Daoy (cell line): ENCODE measurements around the gene ITPR1. TPM values are rescaled to one million over a fixed set of nuclear protein-coding genes. Genes with fewer than 3 reads are reported as not detected.

ENCODE experiments used
- DNase-seq: peaks from one replicate; pipeline ENCODE4 v3.0.0-alpha.2; 2015; ENCODE audit warnings: low read depth
- total RNA-seq: library from RNA; depleted of rRNA; stranded (reverse); fragments of >200 nt; shearing (Covaris generic); gene quantifications from 2 replicates; pipeline ENCODE4 v1.2.3, GENCODE V29; 2014

The ITPR1 gene
- total RNA-seq, 1 experiment from 2014 or later: 9.8 TPM

DNA sequence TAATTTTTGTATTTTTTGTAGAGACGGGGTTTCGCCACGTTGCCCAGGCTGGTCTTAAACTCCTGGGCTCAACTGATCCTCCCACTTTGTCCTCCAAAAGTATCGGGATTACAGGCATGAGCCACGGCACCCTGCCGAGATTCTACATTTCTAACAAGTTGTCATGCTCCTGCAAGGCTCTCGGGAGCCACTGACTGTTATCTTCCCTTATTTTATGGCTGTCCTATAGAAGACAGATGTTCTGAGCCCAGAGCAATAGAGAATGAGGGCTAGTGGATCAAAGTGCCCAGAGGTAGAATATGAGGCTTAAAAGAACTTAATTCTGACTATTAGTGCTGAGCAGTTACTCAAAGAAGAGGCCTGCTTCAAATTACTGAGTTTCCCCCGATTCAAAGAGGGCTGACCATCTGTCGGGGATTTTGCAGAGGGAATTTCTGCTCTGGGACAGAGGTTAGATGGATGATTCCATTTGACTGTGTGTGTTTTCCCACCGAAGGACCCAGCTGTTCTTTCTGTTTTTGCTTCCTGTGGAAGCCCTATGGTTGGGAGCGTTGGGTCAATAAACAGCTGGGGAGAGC is 39.5 kb downstream of the ITPR1 start:
- no peak for DNase-seq

- peak; percentile 21 for DNase-seq
These were observed 40.6 kb downstream of the ITPR1 start for GRCh38 chr3:4533489-4534443.

- DNase-seq: no peak
These were observed 41.8 kb downstream of the ITPR1 start for GRCh38 chr3:4534906-4535305.

- DNase-seq: no peak
These were observed 43.1 kb downstream of the ITPR1 start for GRCh38 chr3:4536260-4536659.

- DNase-seq: no peak
These were observed 47.1 kb downstream of the ITPR1 start for GRCh38 chr3:4540267-4540666.

DNA sequence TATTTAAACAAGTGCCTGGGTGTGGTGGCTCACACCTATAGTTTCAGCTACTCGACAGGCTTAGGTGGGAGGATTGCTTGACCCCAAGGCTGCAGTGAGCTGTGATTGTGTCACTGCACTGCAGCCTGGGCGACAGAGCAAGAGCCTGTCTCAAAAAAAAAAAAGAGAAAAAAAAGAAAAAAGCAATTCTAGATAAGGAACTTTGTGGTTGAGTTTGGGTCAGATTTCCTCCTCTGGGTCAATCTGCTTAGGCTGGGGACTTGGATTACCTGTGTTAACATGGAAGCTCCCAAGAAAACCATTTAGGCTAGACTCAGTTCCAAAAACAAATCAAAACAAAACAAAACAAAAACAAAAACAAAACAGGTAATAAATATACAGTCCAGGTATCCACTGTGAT is 50.0 kb downstream of the ITPR1 start:
- DNase-seq: no peak

- no peak for DNase-seq
These were observed 53.4 kb downstream of the ITPR1 start for GRCh38 chr3:4546346-4547178.

DNA sequence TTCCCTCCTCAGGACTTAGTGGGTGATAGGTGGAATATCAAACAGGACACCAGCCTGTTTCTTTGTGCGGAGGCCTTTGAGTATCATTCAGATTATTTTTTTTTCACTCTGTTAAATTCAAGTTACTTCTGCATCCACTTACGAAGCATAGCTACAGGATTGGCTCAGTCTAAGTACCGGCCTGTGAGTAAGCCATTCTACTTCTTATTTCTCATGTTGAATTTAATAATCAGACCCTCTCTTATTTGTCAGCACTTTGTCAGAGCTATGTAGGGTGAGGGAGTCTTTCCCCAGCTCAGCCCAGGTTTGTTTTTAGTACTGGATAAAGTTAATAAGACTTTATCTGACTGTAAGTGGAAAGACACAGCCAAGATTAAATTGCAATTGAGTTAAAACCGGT is 54.7 kb downstream of the ITPR1 start:
- no peak for DNase-seq

DNA sequence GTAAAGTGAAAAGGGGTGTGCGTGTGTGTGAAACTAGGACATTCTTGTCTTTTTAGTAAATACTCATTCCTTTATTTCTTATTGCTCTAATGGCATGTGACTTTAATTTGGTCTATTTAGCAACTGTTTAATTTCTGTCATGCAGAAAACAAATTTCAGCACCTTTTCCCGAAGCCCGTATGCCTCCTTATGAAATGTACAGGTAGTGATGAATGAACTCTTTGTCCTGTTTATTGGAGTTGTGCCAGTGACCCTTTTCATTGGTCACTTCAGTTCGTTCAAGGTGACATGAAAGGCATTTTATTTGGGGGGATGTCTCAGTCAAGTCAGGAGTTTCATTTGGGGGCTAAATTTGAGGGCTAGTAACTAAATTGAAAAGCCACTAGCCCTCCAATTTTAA is 55.2 kb downstream of the ITPR1 start:
- no peak for DNase-seq

DNA sequence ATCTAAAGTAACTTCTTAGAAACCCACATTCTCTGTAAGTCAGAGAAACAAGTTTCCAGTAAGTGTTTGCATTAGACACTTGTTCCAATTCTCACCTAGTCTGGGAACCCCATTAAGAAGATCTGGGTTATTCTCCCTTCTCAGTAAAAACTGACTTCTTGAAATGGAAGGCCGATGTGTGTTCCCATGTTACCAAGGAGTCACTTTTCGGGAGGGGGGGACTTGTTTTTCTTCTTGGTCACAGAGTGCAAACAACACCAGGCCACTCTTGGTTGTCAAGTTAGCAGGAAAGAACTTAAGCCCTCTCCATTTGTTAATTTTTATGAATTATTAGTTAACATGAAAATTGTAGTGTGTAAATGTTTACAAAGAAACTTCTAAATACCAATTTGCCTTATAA is 55.6 kb downstream of the ITPR1 start:
- DNase-seq: no peak

GRCh38 chr3:4549896-4550295 is 56.7 kb downstream of the ITPR1 start:
- no peak for DNase-seq

GRCh38 chr3:4551051-4551711 is 58.0 kb downstream of the ITPR1 start:
- DNase-seq: no peak

- no peak for DNase-seq
These were observed 58.8 kb downstream of the ITPR1 start for GRCh38 chr3:4551794-4552442.

- no peak for DNase-seq
These were observed 59.7 kb downstream of the ITPR1 start for GRCh38 chr3:4552811-4553210.

DNA sequence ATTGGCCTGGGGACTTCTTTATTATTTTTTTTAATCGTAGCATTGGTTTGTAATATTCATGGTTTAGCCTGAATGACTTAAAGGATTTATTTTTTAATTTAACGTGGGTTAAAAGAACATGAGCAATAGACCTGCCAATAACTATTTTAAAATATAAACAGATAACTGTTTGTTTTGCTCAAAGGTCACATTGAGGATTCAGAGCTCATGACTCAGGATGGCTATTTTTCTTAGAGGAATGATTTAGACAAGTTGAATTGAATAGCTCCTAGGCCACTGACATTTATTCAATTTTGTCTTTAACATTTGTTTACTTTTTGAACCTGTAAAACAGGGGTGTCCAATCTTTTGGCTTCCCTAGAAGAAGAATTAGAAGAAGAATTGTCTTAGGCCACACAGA is 68.5 kb downstream of the ITPR1 start:
- DNase-seq: no peak

GRCh38 chr3:4562595-4562994 is 69.4 kb downstream of the ITPR1 start:
- DNase-seq: no peak

DNA sequence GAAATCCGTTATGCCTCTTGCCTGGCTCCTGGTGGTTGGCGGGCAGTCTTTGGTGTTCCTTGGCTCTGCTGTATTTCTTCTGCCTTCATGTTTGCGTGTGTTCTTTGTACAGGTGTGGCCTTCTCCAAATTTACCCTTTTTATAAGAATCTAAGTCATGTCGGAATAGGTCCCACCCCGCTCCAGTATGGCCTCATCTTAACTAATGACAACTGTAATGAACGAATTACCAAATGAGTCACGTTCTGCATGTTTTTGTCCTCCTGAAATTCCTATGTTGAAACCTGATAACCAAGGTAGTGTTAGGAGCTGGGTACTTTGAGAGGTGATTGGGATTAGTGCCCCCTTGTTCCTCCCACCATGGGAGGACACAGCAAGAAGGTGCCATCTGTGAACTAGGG is 71.1 kb downstream of the ITPR1 start:
- DNase-seq: no peak

- no peak for DNase-seq
These were observed 71.9 kb downstream of the ITPR1 start for GRCh38 chr3:4564928-4565586.

DNA sequence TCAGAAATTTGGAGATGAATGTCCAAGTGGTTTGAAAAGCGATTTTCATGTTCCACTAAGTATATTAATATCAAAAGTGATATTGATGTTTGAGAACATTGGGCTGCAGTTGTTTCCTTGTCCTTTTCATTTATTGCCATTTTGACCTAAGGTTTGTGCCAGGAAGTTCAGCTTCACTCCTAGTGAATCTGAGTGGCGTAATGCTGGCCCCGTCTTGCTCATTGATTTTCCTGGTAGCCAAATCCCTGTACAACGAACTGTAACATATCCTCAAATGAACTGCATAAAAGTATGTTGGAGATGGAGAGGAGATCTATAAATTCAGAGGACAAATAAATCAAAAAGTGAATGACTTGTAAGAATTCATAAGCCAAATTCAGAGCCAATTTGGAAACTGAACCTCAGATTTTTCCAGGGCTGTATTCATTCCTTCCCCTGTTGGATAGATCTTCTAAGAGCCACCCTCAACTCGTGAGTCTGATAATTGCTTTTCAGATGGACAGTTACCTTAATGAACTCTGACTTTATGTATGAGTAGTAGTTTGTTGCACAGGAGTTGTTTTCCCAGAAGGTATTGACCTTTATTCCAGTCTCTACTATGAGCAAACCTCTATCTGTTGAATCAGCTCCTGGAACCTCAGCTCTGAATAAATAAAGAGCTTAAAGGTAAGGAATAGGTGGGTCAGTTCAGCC is 72.8 kb downstream of the ITPR1 start:
- DNase-seq: no peak

DNA sequence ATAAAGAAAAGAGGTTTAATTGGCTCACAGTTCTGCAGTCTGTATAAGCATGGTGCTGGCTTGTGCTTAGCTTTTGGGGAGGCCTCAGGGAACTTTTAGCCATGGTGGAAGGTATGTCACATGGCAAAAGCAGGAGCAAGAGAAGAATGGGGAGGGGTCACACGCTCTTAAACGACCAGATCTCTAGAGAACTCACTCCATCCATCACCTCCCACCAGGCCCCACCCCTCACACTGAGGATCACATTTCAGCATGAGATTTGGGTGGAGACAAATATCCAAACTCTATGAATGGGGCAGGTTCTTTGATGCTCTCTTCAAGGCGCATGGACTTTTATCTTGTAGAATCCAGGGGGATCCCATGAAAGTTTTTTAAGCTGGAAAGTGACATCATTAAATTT is 75.7 kb downstream of the ITPR1 start:
- no peak for DNase-seq
